Middle frontal gyrus (tissue), 1 donor: ENCODE measurements around the gene OSTF1.

ENCODE experiments used
- DNase-seq: peaks from one replicate; pipeline ENCODE4 v3.0.0-alpha.2; 2015; ENCODE audit warnings: low spot score; ENCODE audit errors: extremely low spot score

The OSTF1 gene

GRCh38 chr9:75117564-75117963 is 29.2 kb downstream of the OSTF1 start:
- DNase-seq: no peak

- DNase-seq: no peak
Measured at GRCh38 chr9:75120686-75121085, 32.4 kb downstream of the OSTF1 start.

GRCh38 chr9:75121914-75122558 is 33.7 kb downstream of the OSTF1 start:
- no peak for DNase-seq

- no peak for DNase-seq
Measured at GRCh38 chr9:75123696-75124095, 35.4 kb downstream of the OSTF1 start.

GRCh38 chr9:75128535-75128934 is 40.2 kb downstream of the OSTF1 start:
- DNase-seq: no peak

GRCh38 chr9:75130172-75130571 is 41.9 kb downstream of the OSTF1 start:
- DNase-seq: no peak

GRCh38 chr9:75130621-75131230 is 42.4 kb downstream of the OSTF1 start:
- DNase-seq: no peak

- DNase-seq: no peak
Measured at GRCh38 chr9:75131700-75132099, 43.4 kb downstream of the OSTF1 start.

- DNase-seq: no peak
Measured at GRCh38 chr9:75132244-75132643, 43.9 kb downstream of the OSTF1 start.

- no peak for DNase-seq
Measured at GRCh38 chr9:75133396-75133795, 45.1 kb downstream of the OSTF1 start.

GRCh38 chr9:75134495-75134894 is 46.2 kb downstream of the OSTF1 start:
- DNase-seq: no peak

GRCh38 chr9:75138260-75139040 is 50.1 kb downstream of the OSTF1 start:
- no peak for DNase-seq

GRCh38 chr9:75139201-75139600 is 50.9 kb downstream of the OSTF1 start:
- DNase-seq: no peak

GRCh38 chr9:75140261-75140660 is 51.9 kb downstream of the OSTF1 start:
- DNase-seq: no peak

- no peak for DNase-seq
Measured at GRCh38 chr9:75142202-75142601, 53.9 kb downstream of the OSTF1 start.

- no peak for DNase-seq
Measured at GRCh38 chr9:75146229-75146628, 57.9 kb downstream of the OSTF1 start.

- DNase-seq: no peak
Measured at GRCh38 chr9:75147638-75148037, 59.3 kb downstream of the OSTF1 start.

- DNase-seq: no peak
Measured at GRCh38 chr9:75148561-75148960, 60.2 kb downstream of the OSTF1 start.

GRCh38 chr9:75149841-75150241 is 61.5 kb downstream of the OSTF1 start:
- DNase-seq: no peak

GRCh38 chr9:75150512-75150911 is 62.2 kb downstream of the OSTF1 start:
- DNase-seq: no peak

GRCh38 chr9:75152416-75152815 is 64.1 kb downstream of the OSTF1 start:
- no peak for DNase-seq

- no peak for DNase-seq
Measured at GRCh38 chr9:75156858-75157257, 68.5 kb downstream of the OSTF1 start.
